Pulmonary artery endothelial cell (primary cell): Measurements from ENCODE around the gene ECE1. TPM values are rescaled to one million over a fixed set of nuclear protein-coding genes. Genes with fewer than 3 reads are reported as not detected.
"Not testable (repeated sequence)": the region's sequence is repeated elsewhere in the genome, so short reads cannot be mapped to it uniquely, and the experiment has no call there.

ENCODE experiments used
- DNase-seq: peaks from one replicate; pipeline ENCODE4 v3.0.0-alpha.2; 2011; ENCODE audit warnings: low read depth, low spot score
- total RNA-seq: library from RNA; depleted of rRNA; stranded (reverse); fragments of >200 nt; gene quantifications from 2 replicates; pipeline ENCODE4 v1.2.3, GENCODE V29; 2014

Gene ECE1
- total RNA-seq, 1 donor from 2014 or later: 371 TPM

- no peak for DNase-seq
These were observed 102.0 kb downstream of the ECE1 start for GRCh38 chr1:21188235-21188634.

GRCh38 chr1:21185221-21185731, 105.0 kb downstream of the ECE1 start:
- DNase-seq: no peak

- no peak for DNase-seq
These were observed 106.0 kb downstream of the ECE1 start for GRCh38 chr1:21184276-21184675.

DNA sequence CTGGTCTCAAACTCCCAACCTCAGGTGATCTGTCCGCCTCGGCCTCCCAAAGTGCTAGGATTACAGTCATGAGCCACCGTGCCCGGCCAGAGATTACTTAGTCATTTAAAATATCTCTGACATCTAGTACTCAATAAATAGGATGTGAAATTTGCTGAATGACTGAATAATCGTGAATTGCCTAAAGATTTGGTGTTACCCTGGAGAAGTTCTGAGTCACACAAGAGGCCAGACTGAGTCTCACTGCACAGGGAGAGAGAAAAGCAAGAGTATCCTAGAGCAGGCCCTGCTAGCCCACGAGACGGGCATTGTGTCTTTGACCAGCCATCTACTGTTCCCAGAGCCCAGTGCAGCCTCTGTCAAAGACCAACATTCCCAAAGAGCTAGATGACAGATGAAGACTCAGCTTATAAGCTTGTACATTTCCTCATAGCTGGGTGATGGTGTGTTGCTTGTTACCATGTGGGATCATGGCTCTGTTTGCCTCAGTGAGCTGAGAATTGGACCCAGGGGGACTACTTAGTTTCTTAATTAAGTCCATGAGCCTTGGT, 108.0 kb downstream of the ECE1 start:
- DNase-seq: no peak

DNA sequence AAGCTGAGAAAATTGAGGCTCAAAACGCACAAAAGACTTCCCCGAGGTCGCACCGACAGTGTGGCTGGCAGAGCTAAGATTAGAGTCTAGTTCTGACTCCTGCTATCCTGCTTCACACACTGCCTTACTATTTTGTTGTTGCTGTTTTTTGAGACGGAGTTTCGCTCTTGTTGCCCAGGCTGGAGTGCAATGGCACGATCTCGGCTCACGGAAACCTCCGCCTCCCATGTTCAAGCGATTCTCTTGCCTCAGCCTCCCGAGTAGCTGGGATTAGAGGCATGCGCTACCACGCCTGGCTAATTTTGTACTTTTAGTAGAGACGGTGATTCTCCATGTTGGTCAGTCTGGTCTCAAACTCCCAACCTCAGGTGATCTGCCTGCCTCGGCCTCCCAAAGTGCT, 112.0 kb downstream of the ECE1 start:
- DNase-seq: not testable (repeated sequence)

- DNase-seq: peak; percentile 83
These were observed 113.4 kb downstream of the ECE1 start, which contains the start of gene EIF4G3 for GRCh38 chr1:21176586-21177555. Gene EIF4G3, minus strand, starts transcription at chr1:21176897. Its CDS starts 174,155 bp downstream, at chr1:21002742.

- no peak for DNase-seq
These were observed 114.3 kb downstream of the ECE1 start for GRCh38 chr1:21175670-21176581.

DNA sequence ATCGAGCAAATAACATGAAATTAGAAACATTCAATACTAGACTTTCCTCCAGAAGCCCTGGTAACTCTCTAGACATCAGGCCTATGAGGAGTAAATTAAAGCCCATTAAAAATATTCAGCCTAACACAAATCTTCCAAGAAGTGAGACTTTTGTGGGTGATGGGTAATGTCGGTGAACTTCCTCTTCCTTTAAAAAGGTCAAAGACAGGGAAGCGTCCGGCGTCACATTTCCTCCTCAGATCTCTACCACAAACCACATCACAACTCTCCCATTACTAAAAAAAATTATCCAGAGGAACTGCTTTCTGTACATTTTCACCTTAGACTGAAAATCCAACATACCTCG, 115.0 kb downstream of the ECE1 start:
- no peak for DNase-seq

GRCh38 chr1:21174654-21175323, 115.5 kb downstream of the ECE1 start:
- no peak for DNase-seq

- DNase-seq: no peak
These were observed 116.0 kb downstream of the ECE1 start for GRCh38 chr1:21174230-21174629.

DNA sequence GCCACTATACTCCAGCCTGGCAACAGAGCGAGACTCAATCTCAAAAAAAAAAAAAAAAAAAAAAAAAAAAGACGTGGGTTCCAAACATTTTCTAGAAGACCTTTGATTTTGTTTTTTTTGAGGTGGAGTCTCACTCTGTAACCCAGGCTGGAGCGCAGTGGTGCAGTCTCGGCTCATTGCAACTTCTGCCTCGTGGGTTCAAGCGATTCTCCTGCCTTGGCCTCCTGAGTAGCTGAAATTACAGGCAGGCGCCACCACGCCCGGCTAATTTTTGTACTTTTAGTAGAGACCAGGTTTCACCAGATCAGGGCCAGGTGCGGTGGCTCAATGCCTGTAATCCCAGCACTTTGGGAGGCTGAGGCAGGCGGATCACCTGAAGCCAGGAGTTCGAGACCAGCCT, 117.2 kb downstream of the ECE1 start:
- DNase-seq: not testable (repeated sequence)

- not testable (repeated sequence) for DNase-seq
These were observed 119.4 kb downstream of the ECE1 start for GRCh38 chr1:21170837-21171236.

- no peak for DNase-seq
These were observed 121.8 kb downstream of the ECE1 start for GRCh38 chr1:21168444-21168843.

Other genes starting within 250 kb of the ECE1 start
- gene EIF4G3, start 113.6 kb downstream of the ECE1 start, total RNA-seq: 30.7 and 35.5 TPM in 2 replicates
- gene NBPF3, start 149.7 kb upstream of the ECE1 start, total RNA-seq: 0.85 and 3.0 TPM in 2 replicates
- 0.13 TPM in 1 of 2 replicates, not detected in the other for gene ALPL, start 219.0 kb upstream of the ECE1 start, total RNA-seq